HG02970 (cell line): ENCODE results near the gene SLC10A7.

Experiments
- ATAC-seq: cut with Tn5 transposase; IDR thresholded peaks from one replicate; pipeline ENCODE4 v1.9.1; 2021; ENCODE audit warnings: mild to moderate bottlenecking, moderate library complexity, moderate number of reproducible peaks; ENCODE audit not compliant: unreplicated experiment, low FRiP score

The SLC10A7 gene

DNA sequence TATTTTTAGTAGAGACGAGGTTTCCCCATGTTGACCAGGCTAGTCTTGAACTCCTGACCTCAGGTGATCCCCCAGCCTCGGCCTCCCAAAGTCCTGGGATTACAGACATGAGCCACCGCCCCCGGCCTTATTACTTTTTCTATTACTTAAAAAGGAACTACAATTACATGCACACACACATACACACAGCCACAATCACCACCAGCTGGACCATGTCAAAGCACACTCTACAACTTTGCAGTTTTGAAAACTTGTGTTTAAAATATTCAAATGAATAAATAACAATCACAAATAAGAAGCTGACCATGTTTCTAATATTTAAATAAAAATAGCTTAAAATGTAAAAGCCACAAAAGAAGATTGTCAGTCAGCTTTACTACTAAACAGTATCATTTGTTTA, 23.4 kb downstream of the SLC10A7 start:
- ATAC-seq, result no peak

DNA sequence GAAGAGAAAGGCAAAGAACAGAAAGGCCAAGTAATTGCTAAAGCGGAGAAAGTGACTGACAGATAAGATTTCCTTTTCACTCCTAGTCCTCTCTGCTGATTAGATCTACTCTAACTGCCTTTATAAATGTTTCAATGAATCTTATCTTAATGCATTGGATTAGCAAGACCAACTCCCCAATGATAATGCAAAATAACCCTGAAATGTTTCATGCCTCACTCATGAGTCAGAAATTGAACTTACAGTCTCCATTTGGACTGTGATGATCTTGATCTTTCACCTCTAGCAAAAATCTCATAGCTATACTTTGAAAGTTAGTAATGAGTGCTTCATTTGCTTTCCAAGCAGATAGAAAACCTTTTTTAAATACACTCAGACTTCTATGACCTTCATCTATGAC, 26.5 kb downstream of the SLC10A7 start:
- ATAC-seq, result no peak

DNA sequence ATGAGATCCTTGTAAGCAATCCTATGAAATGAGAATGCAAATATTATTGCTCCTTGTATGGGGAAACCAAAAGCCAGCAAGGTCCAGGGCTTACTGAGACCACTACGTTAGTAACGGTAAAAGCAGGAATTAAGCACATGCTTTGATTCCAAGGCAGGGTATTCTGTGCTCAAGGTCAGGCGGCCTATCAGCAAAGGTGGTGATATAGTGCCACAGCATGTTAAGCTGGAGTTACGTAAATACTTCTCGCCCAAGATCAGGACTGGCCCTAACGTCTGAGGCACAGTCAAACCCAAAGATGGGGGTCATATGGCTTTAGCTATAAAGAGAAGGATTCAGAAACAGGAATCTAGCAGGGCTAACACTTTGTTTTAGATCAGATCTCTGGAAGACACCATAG, 27.6 kb downstream of the SLC10A7 start:
- ATAC-seq, result no peak

DNA sequence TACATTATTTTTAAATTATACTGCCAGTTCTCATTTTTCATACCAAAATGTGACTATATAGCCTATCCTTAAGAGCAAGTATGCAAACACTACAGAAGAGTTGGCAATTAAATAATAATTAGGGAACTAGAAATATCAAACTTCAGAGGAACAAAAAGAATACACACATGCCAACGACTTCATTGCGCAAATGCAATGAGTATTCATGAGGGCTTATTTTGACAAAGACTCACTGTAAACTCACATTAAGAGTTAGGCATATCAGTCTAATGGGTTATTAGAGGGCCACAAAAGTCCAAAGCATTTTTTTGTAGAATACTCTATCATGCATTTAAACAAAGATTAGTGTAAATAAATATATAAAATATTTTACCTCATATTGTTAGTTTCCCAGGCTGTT, 31.6 kb downstream of the SLC10A7 start:
- no peak for ATAC-seq

DNA sequence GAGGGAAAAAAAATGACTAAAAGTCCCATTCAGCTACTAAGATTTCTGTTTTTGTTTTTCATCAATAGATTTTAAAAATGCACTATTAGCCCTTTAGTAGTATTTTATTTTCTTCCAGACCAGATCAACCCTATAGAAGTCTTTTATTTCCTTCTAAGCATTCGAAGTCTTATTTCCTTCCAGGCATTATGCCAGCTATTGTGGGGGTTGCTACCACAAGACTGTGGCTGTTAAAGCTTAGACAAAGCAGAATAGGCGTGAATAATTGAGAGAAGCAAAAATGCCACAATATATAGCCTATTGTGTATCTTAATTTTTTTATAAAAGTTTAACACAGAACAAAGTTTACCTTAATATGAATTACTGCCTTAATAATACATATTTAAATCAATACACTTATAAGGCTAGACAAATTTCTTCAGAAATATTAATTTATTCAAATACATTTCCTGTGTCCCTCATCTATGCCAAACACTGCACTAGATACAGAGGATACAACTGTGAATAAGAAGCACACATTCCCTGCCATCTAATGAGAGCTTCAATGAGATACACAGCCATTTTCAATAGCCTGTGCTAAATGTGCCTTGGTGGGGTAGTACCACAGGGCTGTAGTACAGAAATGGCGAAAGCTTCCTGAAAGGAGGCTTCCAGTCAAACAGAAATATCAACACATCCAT, 33.1 kb downstream of the SLC10A7 start:
- no peak for ATAC-seq

DNA sequence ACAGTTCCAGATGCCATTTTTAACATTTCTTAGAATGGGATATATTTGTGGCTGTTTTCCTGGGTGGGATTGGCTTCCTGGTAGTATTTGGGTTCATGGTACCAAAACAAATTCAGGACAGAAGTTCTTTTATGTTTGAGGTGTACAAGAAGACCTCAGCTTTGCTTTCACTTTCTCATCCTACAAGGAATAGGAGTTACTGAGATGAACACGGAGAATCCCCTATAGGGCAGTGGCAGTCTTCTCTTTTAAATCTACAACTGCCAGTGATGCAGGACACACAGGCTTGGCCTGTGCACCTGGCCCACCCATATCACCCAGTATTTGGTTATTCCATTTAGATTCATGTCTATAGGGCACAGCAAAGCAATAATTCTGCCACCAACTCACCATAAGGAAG, 35.2 kb downstream of the SLC10A7 start:
- ATAC-seq, result peak; percentile 65

DNA sequence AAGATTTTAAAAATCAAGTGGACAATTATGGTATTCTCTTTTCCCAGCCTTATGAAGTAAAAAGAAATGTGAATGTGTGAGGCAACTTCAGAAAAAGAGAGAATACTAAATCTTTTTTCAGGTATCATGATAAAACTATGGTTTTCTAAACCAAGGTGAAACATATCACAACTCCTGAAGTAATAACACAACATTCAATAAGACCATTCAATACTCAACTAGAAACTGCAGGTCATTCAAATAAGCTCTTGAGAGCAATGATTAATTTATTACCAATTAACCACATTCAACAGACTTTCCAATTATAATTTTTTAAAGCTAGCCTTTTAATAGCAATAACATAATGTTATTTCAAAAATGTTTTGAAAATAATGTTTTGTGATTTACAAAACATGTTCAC, 35.8 kb downstream of the SLC10A7 start:
- no peak for ATAC-seq

DNA sequence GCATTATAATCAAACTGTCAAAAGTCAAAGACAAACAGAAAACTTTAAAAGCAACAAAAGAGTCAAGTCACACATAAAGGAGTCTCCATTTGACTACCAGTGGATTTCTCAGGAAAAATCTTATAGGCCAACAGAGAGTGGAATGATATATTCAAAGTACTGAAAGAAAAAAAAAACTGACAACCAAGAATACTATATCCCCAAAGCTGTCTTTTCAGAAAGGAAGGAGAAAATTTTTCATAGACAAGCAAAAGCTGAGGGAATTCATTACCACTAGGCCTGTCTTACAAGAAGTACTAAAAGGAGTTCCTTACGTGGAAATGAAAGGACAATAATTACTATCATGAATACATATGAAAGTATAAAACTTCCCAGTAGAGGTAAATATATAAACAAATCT, 39.0 kb downstream of the SLC10A7 start:
- ATAC-seq, result no peak

DNA sequence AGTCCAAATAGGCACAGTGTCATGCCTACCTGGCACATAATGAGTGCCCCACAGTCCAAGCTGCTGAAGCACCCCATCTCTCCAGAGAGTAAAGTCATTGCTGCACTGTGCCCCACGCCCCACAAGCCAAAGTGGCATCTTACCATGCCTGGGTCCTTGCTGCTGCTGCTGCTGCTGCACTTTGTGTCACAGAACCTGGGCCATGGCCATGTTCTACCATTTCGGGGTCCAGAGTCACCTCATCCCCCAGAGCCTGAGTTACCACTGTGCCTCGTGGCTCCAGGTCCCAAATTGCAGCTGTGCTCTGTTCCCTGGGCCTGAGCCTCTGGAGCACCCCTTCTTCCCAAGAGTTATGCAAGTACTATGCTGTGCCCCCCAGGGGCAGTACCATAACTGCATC, 40.5 kb downstream of the SLC10A7 start:
- ATAC-seq, result no peak

DNA sequence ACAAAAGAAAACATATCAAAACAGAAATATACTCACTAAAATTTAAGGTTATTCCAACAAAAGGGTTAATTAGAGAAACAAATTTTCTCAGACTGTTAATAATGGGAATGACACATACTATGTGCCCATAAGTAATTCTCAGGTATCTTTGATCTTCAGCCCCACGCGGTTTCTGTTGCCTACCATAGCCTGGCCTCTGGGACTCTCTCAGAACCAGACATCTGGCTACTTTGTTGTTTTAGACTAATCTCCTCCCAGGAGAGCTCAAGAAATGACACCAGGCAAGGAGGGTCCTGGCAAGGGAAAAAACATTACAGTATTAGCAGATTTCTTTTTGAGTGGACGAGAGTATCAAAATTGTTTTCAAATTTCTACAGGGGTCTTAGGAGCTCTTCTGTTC, 43.7 kb downstream of the SLC10A7 start:
- ATAC-seq, result no peak

DNA sequence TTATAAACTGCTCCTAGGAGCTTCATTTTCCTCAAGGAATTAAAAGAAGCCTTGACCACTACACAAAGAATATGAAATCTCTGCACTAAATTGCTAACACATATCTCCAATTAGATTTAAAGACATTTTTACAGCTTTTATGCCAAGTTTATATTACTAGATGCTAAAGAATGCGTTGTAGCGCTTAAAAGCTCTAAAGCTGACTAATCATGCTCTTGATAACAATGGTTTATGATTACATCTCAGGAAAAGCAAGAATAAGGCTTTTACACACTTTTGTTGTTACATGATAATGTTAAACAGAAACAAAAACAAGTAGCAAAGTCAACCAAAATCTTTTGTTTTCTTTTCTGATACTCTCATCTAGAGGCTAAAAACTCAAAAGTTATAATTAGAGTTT, 44.7 kb downstream of the SLC10A7 start:
- ATAC-seq, result no peak

DNA sequence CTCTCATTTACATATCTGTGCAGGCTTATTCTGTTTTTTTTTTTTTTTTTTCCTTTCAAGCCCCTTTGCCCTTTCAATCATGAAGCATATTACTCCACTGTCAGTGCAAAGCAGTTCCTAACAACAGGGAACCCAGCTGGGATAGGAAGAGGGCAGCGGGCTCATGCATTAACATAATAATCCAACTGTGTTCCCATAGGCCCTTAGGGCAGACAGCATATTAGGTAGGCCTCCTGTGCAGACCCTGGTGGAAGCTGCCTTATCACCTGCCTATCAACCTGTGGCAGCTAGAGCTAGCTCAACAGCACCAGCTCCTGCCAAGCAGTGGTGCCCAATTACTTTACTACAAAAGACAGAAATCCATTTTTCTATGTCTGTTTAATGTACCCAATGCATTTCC, 49.3 kb downstream of the SLC10A7 start:
- no peak for ATAC-seq

DNA sequence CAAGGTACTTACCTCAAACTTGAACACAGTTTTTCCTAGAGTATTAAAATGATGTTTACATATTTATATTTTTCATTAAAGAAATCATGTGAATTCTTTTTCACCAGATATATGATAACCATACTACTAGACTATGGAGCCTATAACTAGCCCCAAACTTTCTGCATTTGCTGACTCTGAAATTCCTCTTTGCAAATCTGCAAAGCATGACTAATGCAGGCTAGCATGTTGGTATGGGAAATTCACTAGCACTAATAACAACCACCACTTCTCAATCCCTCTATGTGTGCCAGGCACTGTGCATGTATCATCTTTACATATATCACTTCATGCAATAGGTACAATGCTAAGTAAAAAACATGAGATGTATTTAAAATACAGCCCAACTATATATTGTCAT, 51.1 kb downstream of the SLC10A7 start:
- no peak for ATAC-seq

DNA sequence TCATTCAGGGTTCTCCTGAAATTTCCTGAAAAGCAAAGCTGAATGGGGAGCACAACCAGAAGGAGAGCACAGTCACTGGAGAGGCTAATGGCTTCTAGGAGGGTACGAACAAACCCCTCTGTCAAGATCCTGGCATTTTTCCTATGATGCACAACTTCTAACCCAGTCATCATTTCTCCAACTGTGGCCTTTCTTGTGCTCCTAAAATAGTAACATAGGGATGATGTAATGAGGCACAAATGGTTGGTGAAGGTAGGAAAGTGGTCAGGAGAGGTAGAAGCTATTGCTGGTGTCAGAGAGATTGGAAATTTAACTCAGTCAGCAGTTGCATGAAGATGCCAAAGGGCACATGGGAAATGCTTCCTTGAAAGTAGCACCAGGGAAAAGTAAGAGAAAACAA, 52.7 kb downstream of the SLC10A7 start:
- ATAC-seq, result no peak

DNA sequence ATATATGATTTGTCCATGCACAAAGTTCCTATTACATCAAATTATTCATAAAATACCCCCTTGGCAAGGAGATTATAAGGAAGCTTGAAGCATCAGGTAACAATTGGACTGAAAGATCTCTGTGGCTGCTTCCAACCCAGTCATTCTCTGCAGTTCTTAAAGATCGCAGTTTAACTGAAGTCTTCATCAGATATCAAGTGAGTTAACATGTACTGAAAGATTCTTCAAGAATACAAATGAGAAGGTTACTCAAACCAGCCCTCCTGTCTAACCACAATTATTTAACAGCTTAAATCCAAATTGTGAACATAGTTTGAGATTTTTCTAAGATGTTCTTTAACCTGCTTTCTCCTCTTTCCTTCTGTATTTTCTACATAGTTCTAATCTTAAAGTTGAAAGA, 56.1 kb downstream of the SLC10A7 start:
- ATAC-seq, result no peak

DNA sequence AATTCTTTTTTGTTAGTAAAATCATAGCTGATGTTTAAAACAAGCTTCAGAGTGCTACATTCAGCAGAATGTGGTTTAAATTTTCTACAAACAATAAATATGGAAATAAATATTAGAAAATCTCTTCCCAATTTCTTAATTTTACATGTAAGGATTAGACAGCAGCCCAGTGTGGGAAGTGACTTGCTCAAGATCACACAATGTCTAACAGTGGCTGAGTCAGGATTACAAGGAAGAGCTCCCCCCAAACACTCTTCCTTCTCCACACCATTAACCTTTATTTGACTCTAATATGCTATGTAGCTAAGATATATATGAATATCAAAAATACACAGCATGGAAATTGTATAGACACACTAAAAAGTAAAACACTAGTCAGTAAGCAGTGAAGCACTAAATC, 59.5 kb downstream of the SLC10A7 start:
- no peak for ATAC-seq

DNA sequence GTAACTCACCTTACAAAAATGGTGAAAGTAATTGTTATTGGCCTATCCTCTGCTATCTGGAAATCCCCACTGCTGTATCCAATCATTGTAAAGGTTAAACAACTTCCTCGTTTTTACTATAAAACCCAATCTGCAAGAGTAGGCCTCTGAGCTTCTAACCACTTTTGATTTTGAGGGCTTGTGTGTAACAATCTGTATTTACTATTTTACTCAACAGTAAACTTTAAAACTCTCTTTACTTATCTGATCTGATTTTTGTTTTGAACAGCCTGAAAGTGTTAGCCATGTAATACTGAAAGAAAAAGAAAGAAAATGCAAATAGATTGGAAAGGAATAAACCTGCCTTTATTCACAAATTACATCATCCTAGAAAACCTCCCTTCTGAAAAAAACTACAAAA, 63.1 kb downstream of the SLC10A7 start:
- peak; percentile 57 for ATAC-seq

DNA sequence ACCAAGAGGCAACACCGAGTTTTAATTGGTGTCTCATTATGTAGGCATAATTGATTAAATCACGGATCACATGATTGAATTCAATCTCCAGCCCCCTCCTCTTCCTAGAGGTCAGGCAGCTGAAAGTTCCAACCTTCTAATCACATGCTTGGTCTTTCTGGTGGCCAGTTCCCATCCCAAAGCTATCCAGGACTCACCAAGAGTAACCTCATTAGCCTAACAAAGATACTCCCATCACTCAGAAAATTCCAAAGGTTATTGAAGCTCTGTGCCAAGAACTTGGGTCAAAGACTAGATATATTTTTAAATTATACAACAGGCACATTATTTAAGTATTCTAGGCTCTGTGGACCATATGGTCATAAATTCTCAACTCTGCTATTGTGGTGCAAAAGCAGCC, 65.1 kb downstream of the SLC10A7 start:
- ATAC-seq, result no peak

DNA sequence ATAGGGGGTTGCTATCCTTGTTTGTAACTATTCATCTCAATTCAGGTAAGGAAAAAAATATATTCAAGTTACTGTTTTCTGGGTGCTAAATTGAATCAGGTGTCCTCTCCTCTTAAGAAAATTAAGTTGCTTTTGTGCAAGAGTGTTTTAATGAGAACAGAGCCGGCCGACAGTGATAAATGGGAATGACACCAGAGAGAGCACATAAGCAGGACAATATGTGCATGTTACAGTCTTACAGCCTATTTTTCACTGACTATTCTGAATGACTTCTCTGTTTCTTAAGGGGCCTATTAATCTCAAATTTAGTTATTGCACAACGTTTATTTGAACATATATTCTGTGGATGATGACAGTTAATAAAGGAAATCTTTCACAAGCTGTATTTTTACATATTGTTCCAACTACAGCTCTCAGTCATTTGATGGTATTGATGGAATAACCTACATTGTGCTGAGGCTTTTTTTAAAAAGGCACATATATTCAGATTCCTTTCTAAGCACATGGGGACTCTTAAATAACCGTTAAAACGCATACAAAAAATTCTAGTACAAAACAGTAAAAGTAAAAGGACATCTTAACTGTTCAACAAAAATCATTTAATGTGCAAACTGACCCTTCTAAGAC, 68.4 kb downstream of the SLC10A7 start:
- no peak for ATAC-seq

DNA sequence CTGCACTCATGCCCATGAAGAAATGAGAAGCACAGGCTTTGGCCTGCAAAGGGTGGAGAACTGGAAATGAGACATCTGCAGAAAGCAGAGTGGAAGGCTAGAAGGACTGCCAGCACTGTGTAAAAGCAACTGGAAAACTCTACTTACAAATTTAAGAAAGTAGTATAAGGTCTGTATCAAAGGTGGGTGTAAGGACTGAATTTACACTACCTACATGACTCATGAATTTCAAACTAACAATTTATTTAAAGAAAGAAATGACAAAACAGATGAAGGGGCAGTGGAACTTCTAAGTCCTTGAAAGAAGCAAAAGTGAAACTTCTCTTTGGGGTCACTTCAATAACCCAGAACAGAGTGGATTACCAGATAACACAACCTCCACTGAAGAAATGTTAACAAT, 71.2 kb downstream of the SLC10A7 start:
- peak; percentile 61 for ATAC-seq

DNA sequence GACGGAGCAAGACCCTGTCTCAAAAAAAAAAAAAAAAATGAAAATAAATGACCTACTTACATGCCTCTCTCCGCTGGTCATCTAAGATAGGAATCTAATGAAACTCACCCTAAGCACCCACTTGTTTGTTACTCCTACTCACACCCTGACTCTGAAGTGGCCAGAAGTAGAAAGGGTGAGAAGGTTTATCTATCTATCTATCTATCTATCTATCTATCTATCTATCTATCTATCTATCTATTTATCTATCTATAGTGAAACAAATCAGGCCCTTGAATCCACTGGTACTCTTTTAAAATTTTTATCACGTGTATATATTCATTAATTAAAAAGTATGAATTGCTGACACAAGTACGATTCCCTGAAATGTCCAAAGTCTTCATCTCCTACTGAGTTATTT, 75.2 kb downstream of the SLC10A7 start:
- no peak for ATAC-seq
